Measurements from ENCODE around the gene AMY2B. TPM values are rescaled to one million over a fixed set of nuclear protein-coding genes. Genes with fewer than 3 reads are reported as not detected.
"Not testable (repeated sequence)": the region's sequence is repeated elsewhere in the genome, so short reads cannot be mapped to it uniquely, and the experiment has no call there.

AMY2B gene
- total and polyA plus RNA-seq, 9 of the 15 experiments (the other 6 are each of a cell fraction or from before 2014, with no cell fraction given): 0.22 to 2.0 (median 0.49) TPM

DNA sequence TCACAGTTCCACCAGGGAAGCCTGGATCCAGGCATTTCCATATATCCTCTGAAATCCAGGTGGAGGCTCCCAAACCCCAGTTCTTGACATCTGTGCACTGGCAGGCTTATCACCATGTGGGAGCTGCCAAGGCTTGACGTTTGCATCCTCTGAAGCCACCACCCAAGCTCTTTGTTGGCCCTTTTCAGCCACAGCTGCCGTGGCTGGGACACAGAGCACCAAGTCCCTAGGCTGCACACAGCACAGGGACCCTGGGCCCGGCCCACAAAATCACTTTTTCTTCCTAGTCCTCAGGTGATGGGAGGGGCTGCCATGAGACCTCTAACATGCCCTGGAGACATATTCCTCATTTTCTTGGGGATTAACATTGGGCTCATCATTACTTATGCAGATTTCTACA lies 23.5 kb upstream of the AMY2B start (continued):
- TF ChIP-seq, protein P1, sequence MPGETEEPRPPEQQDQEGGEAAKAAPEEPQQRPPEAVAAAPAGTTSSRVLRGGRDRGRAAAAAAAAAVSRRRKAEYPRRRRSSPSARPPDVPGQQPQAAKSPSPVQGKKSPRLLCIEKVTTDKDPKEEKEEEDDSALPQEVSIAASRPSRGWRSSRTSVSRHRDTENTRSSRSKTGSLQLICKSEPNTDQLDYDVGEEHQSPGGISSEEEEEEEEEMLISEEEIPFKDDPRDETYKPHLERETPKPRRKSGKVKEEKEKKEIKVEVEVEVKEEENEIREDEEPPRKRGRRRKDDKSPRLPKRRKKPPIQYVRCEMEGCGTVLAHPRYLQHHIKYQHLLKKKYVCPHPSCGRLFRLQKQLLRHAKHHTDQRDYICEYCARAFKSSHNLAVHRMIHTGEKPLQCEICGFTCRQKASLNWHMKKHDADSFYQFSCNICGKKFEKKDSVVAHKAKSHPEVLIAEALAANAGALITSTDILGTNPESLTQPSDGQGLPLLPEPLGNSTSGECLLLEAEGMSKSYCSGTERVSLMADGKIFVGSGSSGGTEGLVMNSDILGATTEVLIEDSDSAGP (CRISPR knock-in tag; IDR thresholded peaks at IDR 0.05): no peak
- TF ChIP-seq SAP30 (IDR thresholded peaks at IDR 0.05; ENCODE audit: borderline replicate concordance, insufficient read depth, low read depth, low read length, poor library complexity, severe bottlenecking) (no peak), NONO (IDR thresholded peaks at IDR 0.05; ENCODE audit: low read depth in 2 of 2, low read length in 1 of 2) (no peak), TGIF2 (CRISPR knock-in tag; IDR thresholded peaks at IDR 0.05) (no peak)

DNA sequence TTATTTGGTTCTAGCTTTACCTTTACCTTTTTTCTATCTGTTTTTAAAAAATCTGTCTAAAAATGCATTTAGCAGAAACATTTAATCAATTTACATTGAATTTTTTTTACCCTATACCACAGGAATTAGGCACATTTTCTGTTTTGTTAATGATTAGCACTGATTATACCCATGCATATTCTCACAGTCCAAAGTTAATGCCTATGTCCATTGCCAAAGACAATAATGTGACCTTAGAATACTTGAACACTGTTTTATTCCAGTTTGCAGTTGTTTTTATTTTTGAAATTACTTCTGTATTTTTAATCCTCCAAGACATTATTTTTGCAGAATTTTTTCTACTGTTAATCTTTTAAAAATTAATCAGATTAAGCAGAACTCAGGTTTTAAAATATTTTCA lies 11.0 kb upstream of the AMY2B start:
- no peak for DNase-seq (ENCODE audit: extremely low read depth in 1 of 4, low spot score in 3 of 4)
- Histone ChIP-seq H2AFZ (ENCODE audit: low read depth, low read length) (no peak overlapping the region), H3K4me1 (replicated peaks in 1 of 2; ENCODE audit: control insufficient read depth in 2 of 2, insufficient read depth in 2 of 2, low read length in 2 of 2) (no peaks in the 10 kb centered on the region), H3K9me1 (ENCODE audit: control insufficient read depth, insufficient read depth, low read length) (no peaks in the 10 kb centered on the region), H3K79me2 (ENCODE audit: control insufficient read depth, insufficient read depth, low read length) (no peaks in the 10 kb centered on the region), H3K4me3 (no peak overlapping the region), H3K27me3 (ENCODE audit: control insufficient read depth in 2 of 2, insufficient read depth in 2 of 2, low read length in 2 of 2) (no peaks in the 10 kb centered on the region), H3K4me2 (ENCODE audit: insufficient read depth, low read length) (no peak overlapping the region), H3K9ac (ENCODE audit: insufficient read depth in 1 of 2, low read depth in 2 of 2, low read length in 2 of 2) (no peak overlapping the region), H3K36me3 (ENCODE audit: control insufficient read depth, insufficient read depth, low read length) (peaks cover 3% of the 10 kb centered on the region; the same call in 1 of the 3 replicates), H3K9me3 (replicated peaks; ENCODE audit: control insufficient read depth, insufficient read depth, low read depth, low read length) (no peaks in the 10 kb centered on the region), H3K27ac (ENCODE audit: extremely low read depth, low read depth, low read length) (no peak overlapping the region), H4K20me1 (replicated peaks; ENCODE audit: control insufficient read depth, insufficient read depth, low read length) (no peaks in the 10 kb centered on the region)
- POLR2A ChIA-PET: no interaction called here
- no peak for FAIRE-seq
- in situ Hi-C loops (cut with MboI) (no loop called here), intact Hi-C loops (cut with micrococcal nuclease) (no loop called here)
- no peak for ATAC-seq
- CTCF ChIA-PET (ENCODE audit: low intra/inter-chr PET ratio): no interaction called here
- no TSS peak for BruUV-seq (replicated peaks)
- TF ChIP-seq SP2 (IDR thresholded peaks at IDR 0.05; ENCODE audit: extremely low read depth, low read depth, low read length, poor library complexity, severe bottlenecking) (no peak), SMARCE1 (IDR thresholded peaks at IDR 0.05) (no peak), ZNF551 (CRISPR knock-in tag; IDR thresholded peaks at IDR 0.05) (no peak)
- TF ChIP-seq, protein P2, sequence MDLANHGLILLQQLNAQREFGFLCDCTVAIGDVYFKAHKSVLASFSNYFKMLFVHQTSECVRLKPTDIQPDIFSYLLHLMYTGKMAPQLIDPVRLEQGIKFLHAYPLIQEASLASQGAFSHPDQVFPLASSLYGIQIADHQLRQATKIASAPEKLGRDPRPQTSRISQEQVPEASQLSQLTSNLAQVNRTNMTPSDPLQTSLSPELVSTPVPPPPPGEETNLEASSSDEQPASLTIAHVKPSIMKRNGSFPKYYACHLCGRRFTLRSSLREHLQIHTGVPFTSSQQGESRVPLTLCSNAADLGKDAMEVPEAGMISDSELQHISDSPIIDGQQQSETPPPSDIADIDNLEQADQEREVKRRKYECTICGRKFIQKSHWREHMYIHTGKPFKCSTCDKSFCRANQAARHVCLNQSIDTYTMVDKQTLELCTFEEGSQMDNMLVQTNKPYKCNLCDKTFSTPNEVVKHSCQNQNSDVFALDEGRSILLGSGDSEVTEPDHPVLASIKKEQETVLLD (IDR thresholded peaks at IDR 0.05): no peak

DNA sequence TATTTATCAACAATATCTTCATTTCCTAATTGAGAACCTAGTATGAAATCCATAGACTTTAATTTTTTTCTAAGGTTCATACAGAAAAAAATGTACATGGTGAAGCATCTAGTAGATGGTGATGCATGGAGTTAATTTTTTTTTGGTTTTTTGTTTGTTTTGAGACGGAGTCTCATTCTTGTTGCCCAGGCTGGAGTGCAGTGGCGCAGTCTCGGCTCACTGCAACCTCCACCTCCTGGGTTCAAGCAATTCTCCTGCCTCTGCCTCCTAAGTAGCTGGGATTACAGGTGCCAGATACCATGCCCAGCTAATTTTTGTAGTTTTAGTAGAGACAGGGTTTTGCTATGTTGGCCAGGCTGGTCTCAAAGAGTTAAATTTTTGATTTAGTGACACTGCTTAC lies 10.3 kb upstream of the AMY2B start:
- POLR2A ChIA-PET; H3K27ac ChIP-seq (ENCODE audit: extremely low read depth, low read depth, low read length); H3K9me3 ChIP-seq (replicated peaks; ENCODE audit: control insufficient read depth, insufficient read depth, low read depth, low read length); BruUV-seq (replicated peaks); CTCF ChIA-PET (ENCODE audit: low intra/inter-chr PET ratio); H3K4me2 ChIP-seq (ENCODE audit: insufficient read depth, low read length); H3K4me3 ChIP-seq; intact Hi-C loops (cut with micrococcal nuclease); H3K27me3 ChIP-seq (ENCODE audit: control insufficient read depth in 2 of 2, insufficient read depth in 2 of 2, low read length in 2 of 2); DNase-seq (ENCODE audit: extremely low read depth in 1 of 4, low spot score in 3 of 4); ATAC-seq; FAIRE-seq; H3K9me1 ChIP-seq (ENCODE audit: control insufficient read depth, insufficient read depth, low read length); H3K79me2 ChIP-seq (ENCODE audit: control insufficient read depth, insufficient read depth, low read length); H3K4me1 ChIP-seq (replicated peaks in 1 of 2; ENCODE audit: control insufficient read depth in 2 of 2, insufficient read depth in 2 of 2, low read length in 2 of 2); H3K36me3 ChIP-seq (ENCODE audit: control insufficient read depth, insufficient read depth, low read length); in situ Hi-C loops (cut with MboI); H4K20me1 ChIP-seq (replicated peaks; ENCODE audit: control insufficient read depth, insufficient read depth, low read length); H3K9ac ChIP-seq (ENCODE audit: insufficient read depth in 1 of 2, low read depth in 2 of 2, low read length in 2 of 2); H2AFZ ChIP-seq (ENCODE audit: low read depth, low read length): not testable (repeated sequence)
- 11% methylated on average over 3 of the region's 3 CpGs for WGBS (ENCODE audit: insufficient coverage, low coverage, missing lambda C conversion rate)

All from K562 (cell line).